HG03135 (cell line): ENCODE data around the gene CFAP45.

Experiments
- ATAC-seq: cut with Tn5 transposase; IDR thresholded peaks from one replicate; pipeline ENCODE4 v1.9.1; 2021; ENCODE audit warnings: mild to moderate bottlenecking, moderate library complexity; ENCODE audit not compliant: unreplicated experiment

CFAP45 gene

GRCh38 chr1:159937054-159937750, 37.2 kb upstream of the CFAP45 start:
- no peak for ATAC-seq

GRCh38 chr1:159936273-159936904, 36.4 kb upstream of the CFAP45 start:
- no peak for ATAC-seq

- ATAC-seq = no peak
These were observed 35.8 kb upstream of the CFAP45 start for GRCh38 chr1:159935719-159936272.

- no peak for ATAC-seq
These were observed 35.3 kb upstream of the CFAP45 start for GRCh38 chr1:159935305-159935704.

GRCh38 chr1:159934136-159935039, 34.4 kb upstream of the CFAP45 start:
- no peak for ATAC-seq

GRCh38 chr1:159933347-159933746, 33.4 kb upstream of the CFAP45 start:
- no peak for ATAC-seq

- no peak for ATAC-seq
These were observed 32.6 kb upstream of the CFAP45 start for GRCh38 chr1:159932296-159933285.

GRCh38 chr1:159931795-159932173, 31.8 kb upstream of the CFAP45 start:
- no peak for ATAC-seq

- ATAC-seq = no peak
These were observed 31.3 kb upstream of the CFAP45 start for GRCh38 chr1:159931101-159931794.

- ATAC-seq = no peak
These were observed 30.7 kb upstream of the CFAP45 start for GRCh38 chr1:159930634-159931033.

GRCh38 chr1:159930216-159930615, 30.3 kb upstream of the CFAP45 start:
- ATAC-seq = no peak

- no peak for ATAC-seq
These were observed 29.4 kb upstream of the CFAP45 start for GRCh38 chr1:159929155-159930051.

- ATAC-seq = no peak
These were observed 28.6 kb upstream of the CFAP45 start for GRCh38 chr1:159928491-159929050.

- ATAC-seq = no peak
These were observed 28.0 kb upstream of the CFAP45 start for GRCh38 chr1:159927849-159928431.

- ATAC-seq = no peak
These were observed 27.4 kb upstream of the CFAP45 start for GRCh38 chr1:159927211-159927848.

GRCh38 chr1:159925719-159926078, 25.7 kb upstream of the CFAP45 start:
- peak; percentile 1 for ATAC-seq
